ENCODE results near the gene DDX6.
"Not testable (repeated sequence)": the region's sequence is repeated elsewhere in the genome, so short reads cannot be mapped to it uniquely, and the experiment has no call there.

The DDX6 gene

GRCh38 chr11:118820412-118821357 is 29.7 kb upstream of the DDX6 start:
- TF ChIP-seq CTCF (IDR thresholded peaks at IDR 0.05; ENCODE audit: insufficient read depth, low read length, missing control alignments) = no peak
- H3K4me3 ChIP-seq (ENCODE audit: low read depth, low read length) = no peak overlapping the region
- CTCF ChIA-PET = interaction anchor here (0.8 kb wide), 1 partner anchor 13 kb away, joined by 3 read pairs; no protein-coding TSS in a partner anchor
- POLR2A ChIA-PET = no interaction called here
- no peak for DNase-seq (ENCODE audit: low read depth, low spot score)

DNA sequence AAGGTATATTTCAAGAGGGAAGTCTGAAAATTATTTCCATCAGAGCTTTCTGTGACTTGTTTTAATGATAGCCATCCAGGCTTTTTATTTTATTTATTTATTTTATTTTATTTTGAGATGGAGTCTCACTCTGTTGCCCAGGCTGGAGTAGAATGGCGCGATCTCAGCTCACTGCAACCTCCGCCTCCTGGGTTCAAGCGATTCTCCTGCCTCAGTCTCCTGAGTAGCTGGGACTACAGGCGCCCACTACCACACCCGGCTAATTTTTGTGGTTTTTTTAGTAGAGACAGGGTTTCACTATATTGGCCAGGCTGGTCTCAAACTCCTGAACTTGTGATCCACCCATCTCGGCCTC is 29.0 kb upstream of the DDX6 start:
- POLR2A ChIA-PET = not testable (repeated sequence)

GRCh38 chr11:118819334-118820024 is 28.5 kb upstream of the DDX6 start:
- H3K4me3 ChIP-seq (ENCODE audit: low read depth, low read length) = no peak overlapping the region
- POLR2A ChIA-PET = no interaction called here
- no peak for TF ChIP-seq CTCF (IDR thresholded peaks at IDR 0.05; ENCODE audit: insufficient read depth, low read length, missing control alignments)
- CTCF ChIA-PET = no interaction called here
- no peak for DNase-seq (ENCODE audit: low read depth, low spot score)

More for the DNA sequence above, 29.0 kb upstream of the DDX6 start:
- not testable (repeated sequence) for H3K4me3 ChIP-seq (ENCODE audit: low read depth, low read length); DNase-seq (ENCODE audit: low read depth, low spot score)
- CTCF ChIA-PET = interaction anchor here (0.8 kb wide), 1 partner anchor 14 kb away, joined by 3 read pairs; no protein-coding TSS in a partner anchor

DNA sequence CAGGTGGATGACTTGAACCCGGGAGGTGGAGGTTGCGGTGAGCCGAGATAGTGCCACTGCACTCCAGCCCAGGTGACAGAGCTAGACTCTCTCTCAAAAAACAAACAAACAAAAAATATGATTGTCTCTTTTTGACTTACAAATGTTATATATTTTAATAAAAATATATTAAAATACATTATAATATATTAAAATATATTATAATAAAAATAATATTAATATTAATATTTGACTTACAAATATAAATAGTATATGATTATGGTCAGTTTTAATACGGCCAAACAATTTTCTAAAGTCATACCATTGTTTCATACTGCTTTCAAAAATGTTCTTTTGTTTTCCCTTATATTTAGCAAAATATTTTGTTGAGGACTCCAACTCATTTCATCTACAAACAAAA is 27.2 kb upstream of the DDX6 start:
- POLR2A ChIA-PET = no interaction called here
- H3K4me3 ChIP-seq (ENCODE audit: low read depth, low read length) = no peak overlapping the region
- DNase-seq (ENCODE audit: low read depth, low spot score) = no peak
- CTCF ChIA-PET = interaction anchor here (0.9 kb wide), 1 partner anchor 27 kb away, joined by 3 read pairs; the partner anchor contains the start of gene DDX6
- no peak for TF ChIP-seq CTCF (IDR thresholded peaks at IDR 0.05; ENCODE audit: insufficient read depth, low read length, missing control alignments)

DNA sequence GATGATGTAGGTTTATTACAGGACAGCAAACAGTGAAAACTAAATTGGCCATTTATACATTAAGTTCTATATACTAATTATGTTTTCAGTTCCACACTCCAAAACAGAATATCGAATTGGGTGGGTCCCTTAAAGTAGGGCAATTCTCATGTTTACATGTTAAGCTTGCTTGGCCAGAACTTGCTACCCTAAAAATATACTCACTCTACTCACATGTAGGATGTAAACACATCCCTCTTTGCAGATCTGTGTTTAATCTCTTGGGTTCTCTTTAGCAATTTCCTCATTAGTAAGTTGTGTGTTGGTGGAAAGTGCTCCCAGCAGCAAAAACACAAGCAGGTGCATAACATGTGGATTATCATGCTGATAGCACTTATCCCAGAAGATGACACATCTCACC is 22.6 kb upstream of the DDX6 start:
- no peak for DNase-seq (ENCODE audit: low read depth, low spot score)
- POLR2A ChIA-PET = no interaction called here
- TF ChIP-seq CTCF (IDR thresholded peaks at IDR 0.05; ENCODE audit: insufficient read depth, low read length, missing control alignments) = no peak
- CTCF ChIA-PET = no interaction called here
- no peak overlapping the region for H3K4me3 ChIP-seq (ENCODE audit: low read depth, low read length)

- no peak overlapping the region for H3K4me3 ChIP-seq (ENCODE audit: low read depth, low read length)
- no peak for TF ChIP-seq CTCF (IDR thresholded peaks at IDR 0.05; ENCODE audit: insufficient read depth, low read length, missing control alignments)
- POLR2A ChIA-PET = no interaction called here
- DNase-seq (ENCODE audit: low read depth, low spot score) = no peak
- CTCF ChIA-PET = no interaction called here
Measured at GRCh38 chr11:118812485-118812884, 21.5 kb upstream of the DDX6 start.

Measured in AG04449 (cell line).